SKM-1 treated with dmso at 0.1 percent for 144 hours (cell line): ENCODE measurements around the gene WFIKKN2.
"Not testable (repeated sequence)": the region's sequence is repeated elsewhere in the genome, so short reads cannot be mapped to it uniquely, and the experiment has no call there.

Experiments used
- DNase-seq: peaks from one replicate; lab custom pipeline; 2025; ENCODE audit not compliant: unreplicated experiment; lab: John Stamatoyannopoulos, UW

WFIKKN2 gene, protein sequence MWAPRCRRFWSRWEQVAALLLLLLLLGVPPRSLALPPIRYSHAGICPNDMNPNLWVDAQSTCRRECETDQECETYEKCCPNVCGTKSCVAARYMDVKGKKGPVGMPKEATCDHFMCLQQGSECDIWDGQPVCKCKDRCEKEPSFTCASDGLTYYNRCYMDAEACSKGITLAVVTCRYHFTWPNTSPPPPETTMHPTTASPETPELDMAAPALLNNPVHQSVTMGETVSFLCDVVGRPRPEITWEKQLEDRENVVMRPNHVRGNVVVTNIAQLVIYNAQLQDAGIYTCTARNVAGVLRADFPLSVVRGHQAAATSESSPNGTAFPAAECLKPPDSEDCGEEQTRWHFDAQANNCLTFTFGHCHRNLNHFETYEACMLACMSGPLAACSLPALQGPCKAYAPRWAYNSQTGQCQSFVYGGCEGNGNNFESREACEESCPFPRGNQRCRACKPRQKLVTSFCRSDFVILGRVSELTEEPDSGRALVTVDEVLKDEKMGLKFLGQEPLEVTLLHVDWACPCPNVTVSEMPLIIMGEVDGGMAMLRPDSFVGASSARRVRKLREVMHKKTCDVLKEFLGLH

DNA sequence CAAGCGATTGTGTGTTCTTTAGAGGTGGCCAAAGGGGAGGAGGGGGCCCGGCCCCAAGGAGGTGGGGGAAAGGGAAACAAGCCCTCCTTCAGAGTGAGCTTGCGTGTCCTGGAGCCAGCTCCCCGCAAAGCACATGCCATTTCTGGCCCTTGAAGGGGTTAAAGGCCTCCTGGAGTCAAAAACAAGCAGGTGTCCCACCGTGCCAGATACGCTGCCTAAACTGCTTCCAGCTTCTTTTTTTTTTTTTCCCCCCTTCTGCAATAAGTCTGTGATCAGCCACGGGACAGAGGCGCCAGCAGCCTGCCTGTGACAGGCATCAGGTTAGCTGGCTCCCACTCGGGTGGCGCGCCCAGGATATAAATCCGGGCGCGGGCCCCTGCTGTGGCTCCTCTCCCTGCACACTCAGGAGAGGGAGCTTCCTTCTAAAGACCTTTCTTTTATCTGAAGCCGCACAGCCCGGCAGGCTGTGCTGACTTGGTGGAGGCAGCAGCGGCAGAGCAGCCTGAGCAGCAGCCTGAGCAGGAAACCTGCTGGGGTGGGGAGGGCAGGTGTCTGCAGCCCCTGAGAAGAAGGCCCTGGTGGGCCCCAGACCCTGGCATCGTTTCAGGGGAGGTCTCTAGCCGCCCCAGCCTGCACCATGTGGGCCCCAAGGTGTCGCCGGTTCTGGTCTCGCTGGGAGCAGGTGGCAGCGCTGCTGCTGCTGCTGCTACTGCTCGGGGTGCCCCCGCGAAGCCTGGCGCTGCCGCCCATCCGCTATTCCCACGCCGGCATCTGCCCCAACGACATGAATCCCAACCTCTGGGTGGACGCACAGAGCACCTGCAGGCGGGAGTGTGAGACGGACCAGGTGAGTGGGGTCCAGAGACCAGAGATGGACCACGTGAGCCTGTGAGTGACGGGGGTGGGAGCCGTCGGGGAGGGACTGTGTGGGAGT, at the start of gene WFIKKN2:
Gene WFIKKN2 (plus strand): TSS at position 286 of the 934 bp plus-strand sequence. CDS start 352 bp downstream, at position 638.
- no peak for DNase-seq

DNA sequence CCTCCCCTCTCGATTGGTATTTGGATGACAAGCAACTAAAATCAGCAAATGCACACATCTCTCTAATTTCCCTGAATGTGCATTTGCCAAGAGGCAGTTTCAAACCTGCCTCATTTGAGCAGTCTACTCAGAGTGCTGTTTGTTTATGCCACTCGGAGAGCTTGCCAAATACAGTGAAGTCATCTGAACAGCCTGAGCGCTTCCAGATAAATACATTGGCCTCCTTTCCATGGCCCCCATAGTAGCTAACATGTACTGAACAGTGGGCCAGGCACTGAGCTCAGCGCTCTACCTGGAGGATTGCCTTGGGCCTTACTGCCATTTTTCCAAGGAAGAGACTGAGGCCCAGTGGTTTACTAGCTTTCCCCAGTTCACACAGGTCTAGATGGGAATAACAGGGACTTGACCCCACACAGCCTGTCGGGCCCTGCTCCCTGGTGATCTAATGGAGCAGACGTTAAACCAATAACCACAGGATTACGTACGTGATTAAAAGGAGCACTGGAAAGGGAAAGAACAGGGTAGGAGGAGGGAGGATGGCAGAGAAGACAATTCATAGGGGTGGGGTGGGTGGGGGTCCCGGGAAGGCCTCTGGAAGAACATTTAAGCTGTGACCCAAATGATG, 49.3 kb upstream of the WFIKKN2 start:
- no peak for DNase-seq

DNA sequence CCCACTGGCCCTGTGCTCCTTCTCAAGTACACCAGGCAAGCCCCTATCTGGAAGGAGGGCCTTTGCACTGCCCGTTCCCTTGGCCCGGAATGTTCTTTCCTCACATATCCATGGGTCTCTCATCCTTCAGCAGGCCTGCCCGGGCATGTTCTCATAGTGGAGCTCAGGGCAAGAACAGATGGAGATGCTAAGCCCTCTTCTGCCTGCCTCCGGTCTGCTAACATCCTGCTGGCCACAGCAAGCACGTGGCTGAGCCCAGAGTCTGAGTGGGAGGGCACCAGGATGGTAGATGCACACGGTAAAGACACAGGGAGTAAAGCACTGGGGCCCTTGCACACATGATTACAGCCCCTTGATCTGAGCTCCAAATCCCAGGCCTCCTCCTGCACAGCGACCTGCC, 48.3 kb upstream of the WFIKKN2 start:
- DNase-seq: no peak

DNA sequence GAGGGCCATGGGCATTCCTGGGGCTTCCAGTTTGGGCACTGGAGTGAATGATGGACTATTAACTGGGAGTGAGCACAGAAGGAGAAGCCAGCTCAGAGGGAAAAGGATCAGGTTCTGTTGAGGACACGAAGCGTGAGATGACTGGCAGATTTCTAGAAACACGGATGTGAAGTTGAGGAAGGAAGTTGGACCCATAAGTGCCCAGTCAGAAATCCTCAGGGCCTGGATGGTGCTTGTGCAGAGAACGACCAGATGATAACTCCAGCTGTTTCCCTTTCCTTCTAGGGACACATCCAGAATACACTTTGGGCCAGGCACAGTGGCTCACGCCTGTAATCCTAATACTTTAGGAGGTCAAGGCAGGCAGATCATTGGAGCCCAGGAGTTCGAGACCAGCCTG, 44.8 kb upstream of the WFIKKN2 start:
- peak; percentile 39 for DNase-seq

DNA sequence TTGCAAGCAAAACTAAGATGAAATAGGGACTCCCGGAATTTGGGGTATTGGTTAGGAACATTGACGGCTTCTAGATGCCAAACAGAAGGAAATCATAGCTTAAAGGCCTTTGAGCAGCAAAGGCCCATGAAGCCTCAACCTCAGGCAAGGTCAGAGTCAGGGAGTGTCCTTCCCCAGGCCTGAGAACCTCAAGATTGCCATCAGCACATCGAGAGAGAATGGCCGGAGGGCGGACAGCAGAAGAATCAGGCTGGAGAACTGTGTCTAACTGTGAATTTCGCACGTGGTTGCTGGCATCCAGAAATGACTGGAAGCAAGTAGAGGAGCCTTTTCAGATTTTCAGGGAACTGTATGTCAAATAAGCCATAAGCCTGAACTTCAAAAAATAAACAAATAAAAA, 43.3 kb upstream of the WFIKKN2 start:
- DNase-seq: no peak

DNA sequence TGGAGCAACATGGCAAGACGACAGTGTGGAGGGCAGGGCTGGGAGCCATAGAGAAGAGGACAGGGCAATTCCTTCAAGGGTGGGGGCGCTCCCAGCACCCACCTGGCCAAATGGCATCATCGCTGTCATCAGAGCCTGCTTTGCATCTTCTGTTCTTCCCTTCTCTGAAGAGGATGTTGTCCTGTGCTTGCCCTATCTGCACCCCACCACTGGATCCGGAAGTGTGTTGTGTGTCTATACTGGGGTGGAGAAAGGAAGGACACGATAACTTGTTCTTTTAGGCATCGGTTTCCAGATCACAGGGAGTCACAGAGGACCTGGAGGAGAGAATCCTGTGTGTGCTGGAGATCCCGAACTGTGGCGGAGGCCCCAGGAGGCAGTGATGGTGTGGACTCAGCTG, 42.4 kb upstream of the WFIKKN2 start:
- DNase-seq: no peak

DNA sequence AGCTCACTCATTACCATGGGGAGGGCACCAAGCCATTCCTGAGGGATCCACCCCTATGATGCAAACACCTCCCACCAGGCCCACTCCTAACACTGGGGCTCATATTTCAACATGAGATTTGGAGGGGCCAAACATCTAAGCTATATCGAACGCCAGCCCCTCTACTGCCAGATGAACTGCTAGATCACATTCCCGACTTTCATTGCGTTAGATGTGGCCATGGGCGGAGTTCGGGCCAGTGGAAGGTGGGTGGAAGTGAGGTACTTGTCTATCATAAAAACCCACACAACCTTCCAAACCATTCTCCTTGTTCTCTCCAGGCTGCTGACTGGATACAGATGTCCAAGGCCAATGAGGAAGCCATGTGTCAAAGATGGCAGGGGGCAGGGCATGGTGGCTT, 41.0 kb upstream of the WFIKKN2 start:
- DNase-seq: no peak

DNA sequence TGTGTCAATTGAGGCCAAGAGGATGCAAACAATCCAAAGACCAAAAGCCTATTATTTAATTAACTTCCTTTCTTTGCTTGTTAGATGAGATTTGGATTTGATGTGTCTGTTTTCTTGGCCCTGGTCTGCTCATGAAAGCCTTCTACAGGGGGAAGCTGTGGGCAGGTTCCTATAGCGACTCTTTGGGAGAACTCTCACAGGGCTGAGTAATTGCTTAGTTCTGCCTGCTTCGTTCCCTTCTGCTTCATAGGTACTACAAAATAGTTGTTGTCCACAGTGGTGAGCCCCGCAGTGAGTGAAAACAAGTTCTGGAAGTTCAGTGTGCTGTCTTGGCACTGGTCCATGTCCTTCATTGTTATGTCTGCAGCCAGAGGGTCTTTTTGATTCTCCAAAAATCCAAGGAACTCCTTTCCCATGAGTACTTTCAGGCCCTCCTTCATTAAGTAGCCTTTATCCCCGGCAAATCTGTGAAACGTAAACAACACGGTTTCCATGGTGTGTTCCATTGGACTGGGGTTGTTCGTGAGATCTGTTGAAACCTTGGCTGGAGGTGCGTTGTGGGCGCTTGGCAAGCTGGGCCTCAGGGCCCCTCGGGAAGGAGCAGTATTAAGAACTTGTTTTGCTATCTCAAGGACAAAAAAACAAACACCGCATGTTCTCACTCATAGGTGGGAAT, 38.1 kb upstream of the WFIKKN2 start:
- peak; percentile 69 for DNase-seq

DNA sequence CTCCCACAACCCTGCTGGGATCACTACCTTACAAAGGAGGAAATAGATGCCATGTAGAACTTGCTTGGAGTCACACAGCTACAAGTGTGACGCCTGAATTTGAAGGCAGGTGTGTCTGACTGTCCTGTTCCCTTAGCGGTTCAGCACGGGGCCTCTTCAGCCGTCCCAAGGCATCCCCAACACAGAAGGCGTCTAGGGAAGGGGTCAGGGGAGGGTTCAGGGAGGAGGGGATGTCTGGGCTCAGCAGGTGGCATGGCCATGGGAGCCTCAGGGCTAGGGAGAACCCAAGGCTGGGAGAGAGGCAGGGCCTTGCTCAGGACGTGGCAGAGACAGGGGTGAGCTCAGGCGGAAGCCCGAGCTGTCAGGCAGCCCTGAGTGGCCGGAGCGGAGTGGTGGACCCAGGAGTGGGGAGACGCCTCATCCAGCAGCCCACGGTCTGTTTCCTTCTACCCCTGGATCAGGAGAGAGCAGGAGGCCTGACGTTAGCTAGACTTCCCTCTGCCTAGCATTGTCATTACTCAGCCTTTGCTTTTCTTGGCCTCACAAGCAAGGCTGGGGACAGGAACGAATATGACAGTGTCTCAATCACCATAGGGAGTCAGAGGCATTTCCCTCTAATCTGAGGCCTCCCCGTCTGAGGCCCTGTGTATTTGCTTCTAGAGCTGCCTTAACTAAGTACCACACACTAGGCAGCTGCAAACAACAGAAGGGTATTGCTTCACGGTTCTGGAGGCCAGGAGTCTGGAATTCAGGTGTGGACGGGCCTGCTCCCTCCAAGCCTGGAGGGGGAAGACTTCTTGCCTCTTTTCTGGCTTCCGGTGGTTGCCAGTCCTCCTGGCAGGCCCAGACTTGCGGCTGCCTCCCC, 36.7 kb upstream of the WFIKKN2 start:
- no peak for DNase-seq

DNA sequence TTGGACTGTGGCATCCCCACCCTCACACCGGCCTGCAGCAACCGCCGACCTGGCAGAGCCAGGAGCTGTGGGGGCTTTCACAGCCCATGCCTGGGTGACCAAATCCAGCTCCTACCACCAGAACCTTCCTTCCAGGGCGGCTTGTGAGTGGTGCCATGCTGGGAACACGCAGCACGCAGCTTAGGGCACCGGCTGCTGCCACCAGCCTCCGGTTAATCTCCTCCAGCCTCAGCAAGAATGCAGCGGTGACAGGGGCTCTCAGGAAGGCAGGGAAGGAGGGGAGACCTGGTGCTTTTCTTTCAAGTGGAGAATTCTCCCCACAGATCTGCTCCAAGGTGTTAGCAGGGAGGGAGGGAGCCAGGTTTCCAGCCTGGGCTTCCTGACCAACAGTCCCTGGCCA, 35.8 kb upstream of the WFIKKN2 start:
- no peak for DNase-seq

DNA sequence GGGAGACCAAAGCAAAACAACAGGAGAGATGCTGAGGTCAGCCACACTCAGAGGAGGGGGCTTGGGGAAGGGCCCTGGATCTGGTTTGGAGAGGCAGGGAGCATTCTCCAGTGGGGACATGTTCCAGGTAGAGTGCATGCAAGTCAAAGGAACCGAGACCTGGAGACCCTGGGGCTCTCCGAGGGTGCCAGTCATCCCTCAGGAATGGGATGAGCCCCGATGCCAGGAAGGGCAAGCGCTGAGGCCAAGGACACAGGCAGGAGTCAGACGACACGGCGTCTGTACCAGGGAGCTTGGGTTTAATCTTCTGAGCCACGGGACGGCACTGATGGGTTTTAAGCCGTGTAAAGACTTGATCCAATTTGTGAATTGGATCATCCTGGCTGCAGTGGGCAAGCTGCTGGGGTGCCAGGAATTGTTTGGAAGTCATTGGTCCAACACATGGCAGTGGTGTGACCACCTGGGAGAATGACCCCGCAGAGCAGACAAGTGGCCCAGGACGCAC, 35.1 kb upstream of the WFIKKN2 start:
- no peak for DNase-seq

DNA sequence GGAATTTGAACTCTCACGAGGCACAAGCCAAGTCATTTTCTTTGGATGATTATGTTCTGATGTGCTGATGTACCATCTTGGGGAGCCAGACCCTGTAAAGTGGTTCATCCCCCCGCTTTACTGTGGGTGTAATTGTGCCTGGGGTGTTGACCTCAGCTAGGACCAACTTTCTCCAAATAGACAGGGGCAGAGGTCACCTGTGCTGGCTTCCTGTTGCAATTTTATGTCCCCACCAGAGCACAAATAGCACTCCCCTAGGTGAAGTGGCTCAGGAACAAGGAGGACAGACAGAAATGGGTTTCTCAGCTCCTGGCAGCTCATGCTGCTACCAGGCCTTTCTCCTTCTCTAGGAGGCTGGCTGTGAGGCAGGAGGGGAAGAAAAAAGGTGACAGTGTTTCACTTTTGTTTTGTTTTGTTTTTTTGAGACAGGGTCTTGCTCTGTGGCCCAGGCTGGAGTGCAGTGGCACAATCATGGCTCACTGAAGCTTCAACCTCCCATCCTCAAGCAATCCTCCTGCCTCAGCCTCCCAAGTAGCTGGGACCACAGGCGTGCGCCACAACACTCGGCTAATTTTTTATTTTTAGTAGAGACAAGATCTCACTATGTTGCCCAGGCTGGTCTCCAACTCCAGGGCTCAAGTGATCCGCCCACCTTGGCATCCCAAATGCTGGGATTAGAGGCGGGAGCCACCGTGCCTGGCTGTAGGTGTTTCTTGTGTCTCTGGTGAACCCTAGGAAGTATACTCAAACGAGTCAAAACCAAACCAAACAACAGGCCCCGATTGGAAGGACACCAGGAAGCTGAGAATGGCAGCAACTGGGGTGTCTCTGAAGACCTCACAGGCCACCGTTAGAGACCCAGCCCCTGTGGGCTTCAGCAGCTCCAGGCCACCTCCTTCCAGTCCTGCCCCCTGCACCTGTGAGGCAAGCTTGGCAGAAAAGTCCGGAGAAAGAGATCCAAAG, 32.5 kb upstream of the WFIKKN2 start:
- no peak for DNase-seq

DNA sequence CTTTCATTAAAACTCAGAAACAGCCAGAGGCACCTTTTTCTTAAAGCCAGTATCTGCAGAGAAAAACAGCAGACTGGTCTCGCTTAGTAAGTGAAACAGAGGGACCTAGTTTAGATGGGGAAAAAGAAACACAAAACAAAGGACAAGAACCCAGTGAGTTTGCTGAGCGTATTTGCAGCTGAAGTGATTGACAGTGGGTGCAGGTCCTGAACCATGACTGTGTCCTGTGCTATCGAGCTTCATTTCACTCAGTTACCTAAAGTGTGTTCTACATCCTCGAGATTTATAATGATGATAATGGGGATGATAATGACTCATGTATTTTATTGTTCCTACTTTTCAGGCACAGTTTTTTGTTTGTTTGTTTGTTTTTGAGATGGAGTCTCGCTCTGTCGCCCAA, 31.7 kb upstream of the WFIKKN2 start:
- no peak for DNase-seq

DNA sequence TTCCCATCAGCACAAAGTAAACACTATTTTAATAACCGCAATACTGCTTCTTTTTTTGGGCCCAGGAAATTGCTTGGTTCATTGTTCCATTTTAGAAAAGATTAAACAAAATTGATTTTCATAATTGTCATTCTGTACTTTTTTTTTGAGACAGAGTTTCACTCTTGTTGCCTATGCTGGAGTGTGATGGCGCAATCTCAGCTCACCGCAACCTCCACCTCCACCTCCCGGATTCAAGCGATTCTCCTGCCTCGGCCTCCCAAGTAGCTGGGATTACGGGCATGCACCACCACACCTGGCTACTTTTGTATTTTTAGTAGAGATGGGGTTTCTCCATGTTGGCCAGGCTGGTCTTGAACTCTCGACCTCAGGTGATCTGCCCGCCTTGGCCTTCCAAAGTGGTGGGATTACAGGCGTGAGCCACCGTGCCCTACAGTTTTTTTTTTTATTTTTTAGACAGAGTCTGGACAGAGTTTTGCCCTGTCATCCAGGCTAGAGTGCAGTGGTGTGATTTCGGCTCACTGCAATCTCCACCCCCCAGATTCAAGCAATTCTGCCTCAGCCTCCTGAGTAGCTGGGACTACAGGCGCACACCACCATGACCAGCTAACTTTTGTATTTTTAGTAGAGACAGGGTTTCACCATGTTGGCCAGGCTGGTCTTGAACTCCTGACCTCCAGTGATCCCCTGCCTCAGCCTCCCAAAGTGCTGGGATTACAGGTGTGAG, 30.5 kb upstream of the WFIKKN2 start:
- not testable (repeated sequence) for DNase-seq

DNA sequence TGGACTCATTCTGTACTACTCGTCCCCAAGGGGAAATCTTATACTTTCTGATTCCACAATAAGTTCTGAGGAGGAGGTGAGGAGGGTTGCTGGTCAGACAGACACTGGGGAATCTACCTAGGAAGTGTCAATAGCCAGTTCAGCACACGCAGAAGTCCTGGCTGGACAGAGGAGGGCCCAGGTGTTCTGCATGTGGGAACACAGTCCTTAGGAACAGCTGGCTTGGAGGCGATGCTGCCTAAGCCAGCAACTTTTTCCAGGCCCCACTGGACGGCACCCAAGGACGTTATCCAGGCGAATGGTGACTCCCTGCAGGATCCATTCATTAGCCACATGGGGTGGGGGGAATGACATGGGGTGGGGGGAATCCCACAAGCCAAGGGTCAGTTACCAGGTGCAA, 29.9 kb upstream of the WFIKKN2 start:
- no peak for DNase-seq

DNA sequence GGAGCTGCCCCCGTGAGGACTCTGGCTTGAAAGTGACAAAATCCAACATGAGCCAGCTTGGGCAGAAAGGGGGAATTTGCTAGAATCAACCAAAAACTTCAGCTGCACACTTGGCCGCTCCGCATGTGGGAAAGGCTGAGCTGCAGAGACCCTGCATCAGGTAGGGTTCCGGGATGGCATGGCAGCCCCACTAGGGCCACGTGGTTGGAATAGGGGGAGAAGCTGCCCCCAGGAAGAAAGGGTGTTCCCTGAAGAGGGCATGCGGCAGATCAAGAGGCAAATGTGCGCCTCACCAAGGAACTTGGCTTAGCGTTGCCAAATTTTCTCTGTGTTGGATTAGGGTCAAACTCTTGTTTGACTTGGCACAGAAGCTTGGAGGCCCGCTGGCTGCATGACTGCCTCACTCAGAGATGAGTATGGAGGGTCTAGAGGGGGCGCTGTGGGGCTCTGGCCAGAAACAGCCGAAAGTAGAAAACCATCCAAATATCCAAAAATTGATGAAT, 29.2 kb upstream of the WFIKKN2 start:
- no peak for DNase-seq

DNA sequence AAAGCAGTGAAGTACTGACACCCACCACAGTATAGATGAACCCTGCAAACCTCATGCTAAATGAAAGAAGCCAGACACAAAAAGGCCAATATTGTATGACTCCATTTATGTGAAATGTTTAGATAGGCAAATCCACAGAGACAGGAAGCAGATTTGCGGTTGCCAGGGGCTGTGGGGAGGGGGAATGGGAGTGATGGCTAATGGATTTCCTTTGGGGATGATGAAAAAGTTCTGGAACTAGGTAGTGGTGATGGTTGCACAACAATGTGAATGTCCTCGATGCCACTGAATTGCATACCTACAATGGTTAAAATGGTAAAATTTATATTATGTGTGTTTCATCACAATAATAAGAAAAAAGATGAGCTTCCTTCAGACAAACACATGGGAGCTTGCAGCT, 28.4 kb upstream of the WFIKKN2 start:
- no peak for DNase-seq

DNA sequence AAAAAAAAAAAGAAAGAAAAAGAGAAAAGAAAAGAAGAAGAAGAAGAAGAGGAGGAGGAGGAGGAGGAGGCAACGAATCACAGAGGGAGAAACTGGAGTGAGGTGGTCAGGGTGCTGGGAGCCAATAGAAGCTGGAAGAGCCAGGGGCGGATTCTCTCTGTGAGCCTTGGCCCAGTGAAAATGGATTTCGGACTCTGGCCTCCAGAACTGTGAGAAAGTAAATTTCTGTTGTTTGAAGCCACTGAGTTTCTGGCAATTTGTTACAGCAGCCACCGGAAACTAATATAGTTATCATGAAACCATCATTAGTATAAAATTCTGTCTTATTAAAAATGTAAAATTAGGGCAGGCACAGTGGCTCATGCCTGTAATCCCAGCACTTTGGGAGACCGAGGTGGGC, 27.7 kb upstream of the WFIKKN2 start:
- no peak for DNase-seq
